BJ (cell line): ENCODE results near the gene LAPTM5. TPM values are rescaled to one million over a fixed set of nuclear protein-coding genes. Genes with fewer than 3 reads are reported as not detected.

Source experiments
- CTCF ChIA-PET: fragments of 350-600 bp; formaldehyde crosslinking; extraction: SDS; loops from one replicate; lab custom pipeline; 2021; ENCODE audit warnings: antibody characterized with exemption, inconsistent platforms; lab: Yijun Ruan, JAX
- POLR2A ChIA-PET: fragments of 300-600 bp; sonication (Branson Sonifier 250); formaldehyde crosslinking; extraction: SDS; loops from one replicate; lab custom pipeline; 2021; ENCODE audit warnings: antibody characterized with exemption; lab: Charles Lee
- DNase-seq: peaks from one replicate; pipeline ENCODE4 v3.0.0-alpha.2; 2011; ENCODE audit warnings: low read depth
- H3K27me3 ChIP-seq: 2 replicates; pipeline ENCODE4 v1.6.0; 2011; ENCODE audit warnings: low read length; ENCODE audit not compliant: control insufficient read depth, insufficient read depth
- H3K36me3 ChIP-seq: 2 replicates; pipeline ENCODE4 v1.5.1; 2011; ENCODE audit warnings: low read length; ENCODE audit not compliant: control insufficient read depth, insufficient read depth
- H3K4me3 ChIP-seq: 2 replicates; pipeline ENCODE4 v1.5.1; 2011; ENCODE audit warnings: low read depth, mild to moderate bottlenecking, control low read depth, low read length
- polyA plus RNA-seq: library from polyadenylated mRNA; depleted of rRNA; stranded (reverse); fragments of >200 nt; gene quantifications from 2 replicates; pipeline ENCODE4 v1.2.3, GENCODE V29; 2011
- TF ChIP-seq, protein P1 (sequence below): IDR thresholded peaks from 2 replicates; pipeline ENCODE4 v1.5.1; 2011; ENCODE audit warnings: low read depth, mild to moderate bottlenecking, control low read depth, inconsistent platforms, low read length, moderate library complexity; ENCODE audit not compliant: insufficient read depth

Gene LAPTM5
- polyA plus RNA-seq, 1 experiment = 2.1 TPM

DNA sequence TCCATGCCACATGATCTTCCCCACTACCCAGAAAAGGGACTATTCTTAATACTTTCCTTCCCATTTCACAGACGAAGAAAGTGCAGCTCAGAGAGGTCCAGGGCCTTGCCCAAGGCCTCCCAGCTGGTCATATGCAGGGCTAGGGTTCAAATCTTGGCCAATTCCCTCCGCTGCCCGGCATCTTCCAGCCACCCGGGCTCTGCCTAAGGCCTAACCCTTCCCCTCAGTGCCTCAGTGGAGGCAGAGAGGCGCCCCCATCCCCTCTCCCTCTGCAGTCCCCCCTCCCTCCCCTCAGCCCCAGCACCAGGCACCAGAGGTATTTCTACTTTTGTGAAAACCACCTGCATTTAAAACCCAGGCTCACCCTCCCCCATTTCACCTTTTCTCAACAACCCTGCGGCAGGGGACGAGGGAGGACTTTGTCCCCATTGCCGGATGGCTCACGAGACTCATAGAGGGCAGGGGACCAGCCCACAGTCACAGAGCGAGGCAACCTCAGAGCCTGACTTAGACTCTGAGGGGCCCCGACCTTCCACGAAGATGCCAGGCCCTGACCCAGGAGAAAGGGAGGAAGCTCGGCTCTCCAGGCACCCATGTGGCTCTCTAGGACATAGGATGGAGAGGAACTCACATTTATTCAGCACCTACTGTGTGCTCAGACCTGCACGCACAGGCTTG lies 12.3 kb downstream of the LAPTM5 start:
- Histone ChIP-seq H3K4me3 (no peak overlapping the region), H3K36me3 (no peaks in the 10 kb centered on the region), H3K27me3 (peaks cover 1% of the 10 kb centered on the region)
- ChIA-PET POLR2A (no interaction called here), CTCF (interaction anchor here (1.0 kb wide), 2 partner anchors 25 to 33 kb away, joined by 3 to 4 read pairs; no protein-coding TSS in a partner anchor)
- TF ChIP-seq, protein P1, sequence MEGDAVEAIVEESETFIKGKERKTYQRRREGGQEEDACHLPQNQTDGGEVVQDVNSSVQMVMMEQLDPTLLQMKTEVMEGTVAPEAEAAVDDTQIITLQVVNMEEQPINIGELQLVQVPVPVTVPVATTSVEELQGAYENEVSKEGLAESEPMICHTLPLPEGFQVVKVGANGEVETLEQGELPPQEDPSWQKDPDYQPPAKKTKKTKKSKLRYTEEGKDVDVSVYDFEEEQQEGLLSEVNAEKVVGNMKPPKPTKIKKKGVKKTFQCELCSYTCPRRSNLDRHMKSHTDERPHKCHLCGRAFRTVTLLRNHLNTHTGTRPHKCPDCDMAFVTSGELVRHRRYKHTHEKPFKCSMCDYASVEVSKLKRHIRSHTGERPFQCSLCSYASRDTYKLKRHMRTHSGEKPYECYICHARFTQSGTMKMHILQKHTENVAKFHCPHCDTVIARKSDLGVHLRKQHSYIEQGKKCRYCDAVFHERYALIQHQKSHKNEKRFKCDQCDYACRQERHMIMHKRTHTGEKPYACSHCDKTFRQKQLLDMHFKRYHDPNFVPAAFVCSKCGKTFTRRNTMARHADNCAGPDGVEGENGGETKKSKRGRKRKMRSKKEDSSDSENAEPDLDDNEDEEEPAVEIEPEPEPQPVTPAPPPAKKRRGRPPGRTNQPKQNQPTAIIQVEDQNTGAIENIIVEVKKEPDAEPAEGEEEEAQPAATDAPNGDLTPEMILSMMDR = no peak
- DNase-seq = no peak

DNA sequence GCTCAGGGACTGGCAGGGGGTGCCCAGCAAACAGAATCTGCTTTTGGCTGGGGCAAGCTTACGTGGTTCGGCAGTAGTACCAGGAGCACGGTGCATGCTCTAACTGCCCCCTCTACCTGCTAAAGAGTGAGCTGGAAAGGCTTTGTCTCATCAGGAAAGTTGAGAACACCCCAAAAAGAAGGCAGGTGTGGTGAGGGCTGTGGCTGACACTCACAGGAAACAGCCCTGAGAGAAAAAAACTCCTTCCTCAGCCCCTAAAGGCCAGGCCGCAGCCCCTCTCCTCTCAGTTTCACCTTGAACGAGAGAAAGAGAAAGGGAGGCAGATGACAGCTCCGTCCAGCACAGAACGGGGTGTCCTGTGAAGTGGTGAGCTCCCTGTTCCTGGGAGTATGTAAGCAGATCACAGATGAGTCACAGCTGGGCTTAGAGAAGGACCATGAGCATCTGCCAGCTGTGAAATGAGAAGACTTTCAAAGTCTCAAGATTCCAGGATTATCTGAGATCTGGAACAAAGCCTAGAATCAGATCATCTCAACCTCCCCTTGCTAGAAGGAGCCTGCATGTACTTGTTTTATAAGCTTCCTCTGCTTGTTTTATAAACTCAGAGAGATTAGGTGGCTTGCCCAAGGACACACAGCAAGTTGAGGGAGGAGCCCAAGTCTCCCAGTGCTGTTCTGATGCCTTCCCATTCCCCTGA lies 13.4 kb downstream of the LAPTM5 start:
- ChIA-PET POLR2A (no interaction called here), CTCF (interaction anchor here (0.7 to 1.5 kb wide), 6 partner anchors 13 to 58 kb away, joined by 3 to 7 read pairs (median 3); no protein-coding TSS in a partner anchor)
- H3K4me3 ChIP-seq = no peak overlapping the region
- TF ChIP-seq, protein P1 = no peak
- no peaks in the 10 kb centered on the region for H3K36me3 ChIP-seq
- peaks cover 5% of the 10 kb centered on the region for H3K27me3 ChIP-seq
- DNase-seq = no peak

DNA sequence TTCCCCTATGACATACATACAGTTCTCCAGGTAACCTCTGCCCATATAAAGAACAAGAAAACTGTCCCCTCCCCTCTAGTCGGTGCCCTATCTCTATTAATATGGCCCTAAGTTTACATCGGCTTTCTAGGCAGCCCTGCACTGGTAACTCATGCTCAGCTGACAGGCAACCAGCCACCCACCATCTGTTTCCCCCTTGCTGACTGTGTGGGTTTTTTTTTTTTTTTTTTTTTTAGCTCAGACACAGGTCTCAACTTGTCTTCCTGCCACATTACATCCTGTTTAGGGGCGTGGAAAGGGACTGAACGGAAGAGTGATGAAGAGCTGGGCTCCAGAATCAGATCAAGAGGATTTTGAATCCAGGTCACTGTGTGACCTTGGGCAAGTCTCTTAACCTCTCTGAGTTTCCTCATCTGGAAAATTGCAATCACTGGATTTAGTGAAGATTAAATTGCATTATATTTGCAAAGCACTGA lies 14.0 kb downstream of the LAPTM5 start:
- ChIA-PET POLR2A (no interaction called here), CTCF (interaction anchor here (1.3 to 4.0 kb wide), 3 partner anchors 13 to 58 kb away, joined by 3 to 17 read pairs (median 7); no protein-coding TSS in a partner anchor)
- Histone ChIP-seq H3K36me3 (no peaks in the 10 kb centered on the region), H3K27me3 (peaks cover 5% of the 10 kb centered on the region), H3K4me3 (no peak overlapping the region)
- DNase-seq = no peak
- TF ChIP-seq, protein P1 = no peak

DNA sequence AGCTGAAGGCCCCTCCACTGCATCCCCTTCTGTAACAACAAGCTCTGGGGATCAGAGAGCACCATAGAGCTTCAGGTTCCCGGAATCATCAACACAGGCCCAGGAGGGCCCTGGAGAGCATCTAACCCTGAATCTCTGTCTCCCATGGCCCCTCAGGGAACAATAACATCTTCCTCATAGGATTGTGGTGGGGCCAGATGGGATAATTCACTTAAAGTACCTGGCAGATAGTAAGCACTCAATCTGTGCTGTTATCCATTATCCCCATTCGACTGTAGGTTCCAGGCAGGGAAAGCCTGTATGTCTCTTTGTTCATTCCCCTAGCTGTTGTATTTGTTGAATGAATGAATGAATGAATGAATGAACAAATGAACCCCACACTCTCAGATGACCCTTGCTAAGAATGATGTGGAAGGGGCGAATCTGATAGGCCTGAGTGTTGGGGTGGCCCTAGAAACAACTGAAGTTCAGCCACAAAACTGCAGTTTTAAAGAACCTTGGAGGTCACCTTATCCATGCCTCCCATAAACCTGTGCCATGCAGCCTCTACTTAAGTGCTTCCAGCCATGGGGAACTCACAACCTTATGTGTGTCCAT lies 14.5 kb downstream of the LAPTM5 start:
- peaks cover 5% of the 10 kb centered on the region for H3K27me3 ChIP-seq
- POLR2A ChIA-PET = no interaction called here
- H3K4me3 ChIP-seq = no peak overlapping the region
- TF ChIP-seq, protein P1 = no peak
- DNase-seq = no peak
- H3K36me3 ChIP-seq = no peaks in the 10 kb centered on the region
- CTCF ChIA-PET = interaction anchor here (1.3 to 4.0 kb wide), 3 partner anchors 12 to 59 kb away, joined by 3 to 17 read pairs (median 7); no protein-coding TSS in a partner anchor
